Ishikawa (cell line): ENCODE data around the gene RETN.

Experiments used
- CEBPB ChIP-seq: IDR thresholded peaks from 2 replicates; pipeline ENCODE4 v1.6.1; 2012
- CREB1 ChIP-seq: IDR thresholded peaks from 2 replicates; pipeline ENCODE4 v1.6.1; 2012; ENCODE audit warnings: low read depth
- EGR1 ChIP-seq: IDR thresholded peaks from 2 replicates; pipeline ENCODE4 v1.6.1; 2012
- EP300 ChIP-seq: IDR thresholded peaks from 2 replicates; pipeline ENCODE4 v1.6.1; 2012; ENCODE audit warnings: borderline replicate concordance
- FOXM1 ChIP-seq: IDR thresholded peaks from 2 replicates; pipeline ENCODE4 v1.6.1; 2012; ENCODE audit warnings: low read depth, borderline replicate concordance
- NFIC ChIP-seq: IDR thresholded peaks from 2 replicates; pipeline ENCODE4 v1.6.1; 2012
- RAD21 ChIP-seq: IDR thresholded peaks from 2 replicates; pipeline ENCODE4 v1.6.1; 2012; ENCODE audit warnings: low read depth
- REST ChIP-seq: IDR thresholded peaks from 2 replicates; pipeline ENCODE4 v1.6.1; 2012; ENCODE audit warnings: low read depth, mild to moderate bottlenecking
- TAF1 ChIP-seq: IDR thresholded peaks from 2 replicates; pipeline ENCODE4 v1.6.1; 2012; ENCODE audit warnings: low read depth, mild to moderate bottlenecking
- TCF12 ChIP-seq: IDR thresholded peaks from 2 replicates; pipeline ENCODE4 v1.6.1; 2012; ENCODE audit warnings: low read depth
- TEAD4 ChIP-seq: IDR thresholded peaks from 2 replicates; pipeline ENCODE4 v1.6.1; 2012
- USF1 ChIP-seq: IDR thresholded peaks from 2 replicates; pipeline ENCODE4 v1.6.1; 2012
- YY1 ChIP-seq: IDR thresholded peaks from 2 replicates; pipeline ENCODE4 v1.6.1; 2012; ENCODE audit warnings: low read depth
- ZBTB7A ChIP-seq: IDR thresholded peaks from 2 replicates; pipeline ENCODE4 v1.6.1; 2012; ENCODE audit warnings: low read depth
- TF ChIP-seq, protein P1 (sequence below): IDR thresholded peaks from 2 replicates; pipeline ENCODE4 v1.6.1; 2012

Gene RETN

GRCh38 chr19:7681340-7682174 lies 12.7 kb downstream of the RETN start:
- TF ChIP-seq, protein P1, sequence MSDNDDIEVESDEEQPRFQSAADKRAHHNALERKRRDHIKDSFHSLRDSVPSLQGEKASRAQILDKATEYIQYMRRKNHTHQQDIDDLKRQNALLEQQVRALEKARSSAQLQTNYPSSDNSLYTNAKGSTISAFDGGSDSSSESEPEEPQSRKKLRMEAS = no peak
- TF ChIP-seq NFIC = no peak
- TF ChIP-seq FOXM1 = no peak
- TF ChIP-seq EGR1 = no peak
- TF ChIP-seq TAF1 = no peak
- TF ChIP-seq REST = no peak
- peak; percentile 85 for TF ChIP-seq CEBPB
- no peak for TF ChIP-seq USF1
- TF ChIP-seq EP300 = no peak
- TF ChIP-seq YY1 = no peak
- TF ChIP-seq RAD21 = peak; percentile 9; the same call in 1 of the 2 replicates
- TF ChIP-seq TCF12 = no peak
- TF ChIP-seq TEAD4 = no peak

- TF ChIP-seq TCF12 (no peak), TAF1 (no peak), USF1 (no peak), RAD21 (no peak), FOXM1 (no peak), ZBTB7A (no peak), TEAD4 (no peak), CREB1 (no peak), CEBPB (no peak), EGR1 (no peak), REST (no peak), YY1 (no peak), EP300 (no peak), NFIC (no peak)
- TF ChIP-seq, protein P1 = no peak
These were observed 13.5 kb downstream of the RETN start for GRCh38 chr19:7682175-7682855.

GRCh38 chr19:7685546-7686445 lies 16.9 kb downstream of the RETN start:
- TF ChIP-seq TCF12 (no peak), ZBTB7A (0 out of 2 replicates have a peak, but pooled peaks have one; percentile 42), REST (no peak), YY1 (no peak)
